GM18505 (cell line): ENCODE results near the gene SUPT3H.

ENCODE experiments used
- ATAC-seq: cut with Tn5 transposase; IDR thresholded peaks from one replicate; pipeline ENCODE4 v1.9.1; 2021; ENCODE audit not compliant: unreplicated experiment
- POLR2A ChIP-seq: IDR thresholded peaks from 4 replicates; pipeline ENCODE4 v1.6.1; 2011; ENCODE audit warnings: borderline replicate concordance; ENCODE audit not compliant: insufficient read depth, insufficient read length; ENCODE audit errors: extremely low read depth

The SUPT3H gene

DNA sequence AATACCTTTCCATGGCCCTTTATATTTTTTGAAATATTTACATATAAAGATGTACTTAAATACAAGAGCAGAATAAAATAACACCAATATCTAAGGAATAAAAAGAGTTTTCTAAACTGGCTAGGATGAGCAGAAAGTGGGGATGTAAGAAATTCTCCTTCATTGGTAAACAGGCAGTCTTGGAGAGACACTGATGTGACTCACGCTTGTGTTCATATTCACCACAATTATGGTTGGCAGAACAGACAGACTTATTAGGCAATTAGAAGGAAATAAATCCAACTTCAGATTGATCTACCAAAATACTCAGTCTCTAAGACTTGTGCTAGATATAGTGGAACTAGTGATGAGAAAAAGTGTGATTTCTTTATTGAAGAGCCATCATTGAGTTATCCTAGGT, 526.6 kb downstream of the SUPT3H start:
- no peak for TF ChIP-seq POLR2A
- no peak for ATAC-seq

DNA sequence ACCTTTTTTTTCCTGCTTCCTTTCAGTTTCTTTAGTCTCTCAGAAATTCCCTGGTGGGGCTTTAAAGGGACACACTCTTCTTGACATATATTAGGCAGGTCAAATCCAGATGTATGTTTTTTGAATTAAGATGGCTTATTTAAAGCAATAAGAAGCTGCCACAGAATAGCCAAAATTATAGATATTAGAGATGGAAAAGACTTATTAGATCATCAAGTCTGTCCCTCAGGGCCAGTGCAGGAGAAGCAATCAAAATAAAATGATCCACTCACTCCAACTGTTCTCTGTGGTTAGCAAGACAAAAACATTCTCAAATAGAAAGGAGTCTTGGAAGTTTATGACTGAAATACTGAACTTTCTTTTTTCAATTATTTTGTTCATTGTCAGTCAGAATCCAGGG, 527.4 kb downstream of the SUPT3H start:
- TF ChIP-seq POLR2A, result no peak
- no peak for ATAC-seq

DNA sequence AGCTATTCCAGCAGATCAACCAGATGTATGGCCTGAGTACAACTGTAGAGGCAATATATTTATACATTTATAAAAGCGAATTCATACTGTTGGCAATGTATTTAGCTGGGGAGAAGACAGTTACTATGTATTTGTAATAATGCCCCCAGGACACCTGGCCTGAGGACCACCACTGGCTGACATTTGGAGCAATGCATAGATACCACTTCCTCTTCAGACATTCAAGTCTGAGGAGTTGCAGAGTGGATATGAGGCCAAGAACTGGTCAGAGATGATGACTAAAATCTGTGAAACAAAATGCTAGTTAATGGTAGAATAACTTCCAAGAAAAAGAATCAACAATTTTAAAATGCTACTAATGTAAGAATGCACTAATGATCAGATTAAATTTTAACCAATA, 527.9 kb downstream of the SUPT3H start:
- no peak for TF ChIP-seq POLR2A
- no peak for ATAC-seq

GRCh38 chr6:44843734-44844133, 534.0 kb downstream of the SUPT3H start:
- ATAC-seq, result no peak
- TF ChIP-seq POLR2A, result no peak

- ATAC-seq, result no peak
- no peak for TF ChIP-seq POLR2A
These were observed 535.1 kb downstream of the SUPT3H start for GRCh38 chr6:44842616-44843015.

GRCh38 chr6:44841829-44842228, 535.9 kb downstream of the SUPT3H start:
- no peak for TF ChIP-seq POLR2A
- ATAC-seq, result no peak

DNA sequence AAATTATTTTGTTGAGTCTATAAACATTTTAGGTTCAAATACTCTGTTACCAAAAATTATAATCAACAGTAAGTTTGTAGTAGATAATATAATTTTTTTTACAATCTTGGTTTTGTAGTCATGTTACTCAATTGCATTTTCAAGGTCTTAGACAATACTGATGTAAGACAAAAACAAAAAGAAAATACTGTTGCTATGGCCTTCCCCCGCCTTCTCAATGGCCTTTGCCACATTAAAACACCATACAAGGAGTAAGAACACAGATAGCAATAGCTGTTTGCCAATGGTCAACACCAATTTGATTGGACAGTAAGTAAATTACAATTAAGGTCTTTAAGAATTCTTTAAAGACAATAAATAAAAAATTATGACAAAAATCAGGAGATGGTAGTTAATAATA, 540.0 kb downstream of the SUPT3H start:
- ATAC-seq, result no peak
- TF ChIP-seq POLR2A, result no peak

- ATAC-seq, result no peak
- no peak for TF ChIP-seq POLR2A
These were observed 540.5 kb downstream of the SUPT3H start for GRCh38 chr6:44837255-44837654.

DNA sequence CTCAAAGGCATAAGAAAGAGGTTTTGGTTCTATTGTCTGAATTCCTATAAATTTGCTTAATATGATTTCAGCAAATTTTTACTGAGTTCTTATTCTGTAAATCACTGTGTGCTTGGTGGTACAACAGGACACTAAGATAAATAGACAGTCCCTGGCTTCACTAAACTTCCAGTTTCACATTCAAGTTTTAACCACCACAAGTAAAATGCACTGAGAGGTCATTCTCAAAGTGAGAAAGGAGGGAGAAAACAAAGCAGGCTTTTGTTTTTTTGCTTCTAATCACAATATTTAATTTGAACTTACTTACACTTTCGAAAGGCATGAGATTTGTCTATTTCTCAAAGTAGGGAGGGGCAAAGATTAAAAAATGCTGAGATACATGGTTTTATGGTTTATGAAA, 544.5 kb downstream of the SUPT3H start:
- TF ChIP-seq POLR2A, result no peak
- ATAC-seq, result no peak

GRCh38 chr6:44831002-44831610, 546.6 kb downstream of the SUPT3H start:
- TF ChIP-seq POLR2A, result no peak
- ATAC-seq, result no peak

- TF ChIP-seq POLR2A, result no peak
These were observed 547.9 kb downstream of the SUPT3H start for GRCh38 chr6:44829836-44830235.

GRCh38 chr6:44828780-44829179, 549.0 kb downstream of the SUPT3H start:
- no peak for TF ChIP-seq POLR2A
- ATAC-seq, result no peak

More at GRCh38 chr6:44829836-44830235, 547.9 kb downstream of the SUPT3H start:
- ATAC-seq, result no peak

DNA sequence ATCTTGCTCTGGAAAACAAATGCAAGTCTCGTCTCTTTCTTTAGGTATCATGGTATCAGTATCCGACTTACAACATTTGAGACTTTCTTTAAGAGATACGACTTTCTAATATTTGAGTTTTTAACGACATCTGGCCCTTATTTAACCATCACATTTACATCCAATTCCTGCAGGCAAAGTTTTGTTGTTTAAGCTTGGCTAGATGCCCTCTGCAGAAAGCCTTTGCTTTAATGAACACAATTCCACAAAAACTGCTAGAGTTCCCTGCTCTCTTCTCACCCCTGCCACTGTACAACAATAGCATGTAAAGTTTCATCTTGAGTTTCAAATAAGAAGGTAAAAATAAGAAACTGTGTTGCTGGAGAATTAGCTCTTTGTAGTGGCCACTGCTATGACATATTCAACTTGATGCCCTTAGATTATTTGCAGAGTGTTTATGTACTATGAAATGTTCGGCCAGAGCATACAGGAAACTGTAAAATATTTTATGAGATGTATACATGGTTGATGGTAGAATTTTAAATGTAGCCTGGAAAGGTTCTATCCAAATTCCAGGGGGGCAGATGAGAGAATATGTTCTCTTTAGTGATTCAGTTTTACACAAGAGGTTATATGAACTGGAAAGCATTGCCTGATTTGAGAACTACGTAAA, 551.6 kb downstream of the SUPT3H start:
- TF ChIP-seq POLR2A, result no peak
- no peak for ATAC-seq

- no peak for ATAC-seq
These were observed 552.5 kb downstream of the SUPT3H start for GRCh38 chr6:44825273-44825672.

More at GRCh38 chr6:44825273-44825672, 552.5 kb downstream of the SUPT3H start:
- TF ChIP-seq POLR2A, result no peak
